Thyroid gland (tissue), 4 donors: ENCODE results near the gene KRTAP10-10.

Experiments used
- CTCF ChIP-seq, 6 experiments: fragments of 200-600 bp in 3 of 6; fragments of 450-650 bp in 3 of 6; sonication (generic) in 3 of 6; IDR thresholded peaks; one replicate each; pipeline ENCODE4 v1.5.1; 2016 to 2019; ENCODE audit warnings: antibody characterized with exemption in 6 of 6, mild to moderate bottlenecking in 2 of 6, inconsistent platforms in 1 of 6, moderate library complexity in 1 of 6
- POLR2A ChIP-seq, 2 donors: fragments of 450-650 bp; IDR thresholded peaks; one replicate each; pipeline ENCODE4 v1.6.1; 2017; ENCODE audit warnings: antibody characterized with exemption in 2 of 2, mild to moderate bottlenecking in 2 of 2, moderate library complexity in 1 of 2

GRCh38 chr21:44647222-44647552 is 10.0 kb downstream of the KRTAP10-10 start:
- TF ChIP-seq CTCF (IDR thresholded peaks at IDR 0.05) (no peak), POLR2A (IDR thresholded peaks at IDR 0.05) (no peak)
